GM21825 (cell line): ENCODE measurements around the gene PES1.
"Not testable (repeated sequence)": the region's sequence is repeated elsewhere in the genome, so short reads cannot be mapped to it uniquely, and the experiment has no call there.

Experiments
- ATAC-seq: cut with Tn5 transposase; IDR thresholded peaks from one replicate; pipeline ENCODE4 v1.9.1; 2021; ENCODE audit warnings: mild to moderate bottlenecking, moderate library complexity; ENCODE audit not compliant: unreplicated experiment

PES1 gene

DNA sequence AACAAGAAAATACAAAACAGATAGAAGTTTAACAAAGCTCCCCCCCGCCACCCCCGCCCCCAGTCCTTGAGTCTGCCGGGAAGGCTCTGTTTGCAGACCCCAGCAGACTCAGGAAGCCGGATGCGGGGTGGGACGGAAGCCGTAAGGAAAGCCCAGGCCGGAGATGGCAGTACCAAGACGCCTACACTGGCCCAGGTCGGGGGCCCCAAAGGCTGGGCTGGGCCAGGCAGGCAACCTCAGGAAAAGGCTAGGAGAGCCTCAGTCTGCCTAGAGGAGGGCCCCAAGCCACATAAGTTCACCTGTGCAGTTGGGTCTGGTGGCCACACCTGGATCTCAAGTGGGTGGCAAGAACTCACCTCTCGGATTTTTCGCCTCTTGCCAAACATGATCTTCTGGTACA lies 13.2 kb downstream of the PES1 start:
- no peak for ATAC-seq

DNA sequence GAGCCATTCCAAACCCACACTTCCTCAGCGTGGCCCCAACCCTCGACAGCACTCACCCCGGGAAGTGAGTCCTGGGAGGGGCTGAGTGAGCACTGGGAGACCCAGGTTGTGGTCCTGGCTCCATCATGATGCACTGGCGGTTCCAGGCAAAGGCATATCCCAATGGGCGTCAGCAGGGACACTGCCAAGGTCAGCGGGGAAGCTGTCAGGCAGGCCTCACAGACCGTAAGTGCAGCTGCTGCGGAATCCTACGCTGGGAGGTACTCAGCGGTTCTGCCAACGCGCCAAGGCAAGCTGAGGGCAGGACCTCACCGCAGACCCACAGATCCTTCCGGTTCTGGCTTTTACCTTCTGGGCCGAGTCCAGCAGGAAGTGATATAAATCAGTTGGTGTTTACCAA lies 15.9 kb downstream of the PES1 start:
- ATAC-seq = no peak

DNA sequence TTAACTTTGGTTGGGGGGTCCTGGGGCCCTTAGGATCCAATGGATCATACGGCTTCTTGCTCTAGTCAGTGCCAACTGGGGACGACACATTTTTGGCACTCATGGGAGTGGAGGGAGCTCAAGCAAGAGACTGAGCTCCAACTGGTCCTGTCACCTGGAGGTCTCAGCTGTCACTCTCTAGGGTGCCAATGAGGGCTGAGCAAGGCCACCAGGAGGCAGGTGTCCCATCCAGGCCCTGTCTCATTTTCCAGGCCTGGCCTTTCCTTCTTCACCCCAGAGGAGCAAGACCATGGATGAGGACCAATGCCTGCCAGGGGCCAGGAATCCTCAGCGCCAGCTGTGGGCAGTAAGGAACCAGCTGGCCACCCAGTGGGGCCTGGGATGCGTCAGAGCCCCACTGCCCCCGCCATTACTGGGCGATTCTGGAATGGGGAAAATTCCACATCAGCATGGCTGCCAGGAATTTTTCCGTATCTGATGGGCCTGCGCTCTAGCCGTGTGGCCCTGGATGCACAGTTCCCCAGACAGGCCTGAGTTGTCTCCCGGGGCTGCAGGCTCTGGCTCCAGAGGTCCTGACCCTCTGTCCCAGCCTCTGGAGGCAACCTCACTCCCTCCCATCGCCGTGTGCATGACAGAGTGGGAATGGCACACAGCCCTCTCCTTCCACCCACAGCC lies 16.6 kb downstream of the PES1 start:
- no peak for ATAC-seq

DNA sequence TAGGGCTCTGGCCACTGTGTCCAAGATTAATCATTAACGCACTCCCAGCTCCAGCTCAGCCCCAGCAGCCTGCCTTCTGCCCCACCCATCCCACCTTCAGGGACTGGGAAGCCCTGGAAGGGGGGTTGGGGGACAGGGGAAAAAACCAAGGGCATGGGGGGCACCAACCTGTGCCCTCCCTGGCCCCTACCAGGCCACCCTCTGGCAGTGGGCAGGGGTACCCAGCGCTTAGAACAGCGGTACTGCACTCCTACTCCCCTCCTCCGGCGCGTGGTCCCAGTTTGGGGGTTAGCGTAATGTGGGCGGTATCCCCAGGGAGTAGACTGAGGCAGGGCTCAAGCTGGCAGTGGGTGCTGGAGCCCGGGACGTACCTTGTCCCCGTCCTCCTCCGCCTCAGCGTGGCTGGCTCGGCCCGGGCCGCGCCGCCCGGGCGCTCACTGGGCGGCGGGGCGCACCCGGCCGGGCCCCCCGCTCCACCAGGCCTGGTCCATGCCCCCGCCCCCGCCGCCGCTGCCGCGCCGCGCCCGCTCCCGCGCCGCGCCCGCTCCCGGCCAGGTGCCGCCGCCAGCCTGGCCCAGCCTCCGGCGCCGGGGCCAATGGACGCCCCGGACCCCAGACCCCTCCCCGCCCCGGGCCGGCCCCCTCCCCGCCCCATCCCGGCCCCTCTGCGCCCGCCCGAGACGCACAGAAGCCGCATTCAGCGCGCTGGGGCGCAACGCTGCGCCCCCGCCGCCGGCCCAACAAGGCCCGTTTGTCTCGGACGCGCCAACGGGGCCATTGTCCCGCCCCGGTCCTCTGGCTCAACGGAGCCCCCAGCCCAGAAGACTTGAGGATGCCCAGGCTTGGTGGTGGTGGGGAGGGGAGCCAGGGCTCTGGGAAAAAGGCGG lies 17.4 kb downstream of the PES1 start, which contains the start of gene GAL3ST1:
Gene GAL3ST1, minus strand, starts transcription at position 571 of the 887 bp plus-strand sequence. CDS start 17,273 bp downstream, outside the sequence.
- ATAC-seq = no peak

DNA sequence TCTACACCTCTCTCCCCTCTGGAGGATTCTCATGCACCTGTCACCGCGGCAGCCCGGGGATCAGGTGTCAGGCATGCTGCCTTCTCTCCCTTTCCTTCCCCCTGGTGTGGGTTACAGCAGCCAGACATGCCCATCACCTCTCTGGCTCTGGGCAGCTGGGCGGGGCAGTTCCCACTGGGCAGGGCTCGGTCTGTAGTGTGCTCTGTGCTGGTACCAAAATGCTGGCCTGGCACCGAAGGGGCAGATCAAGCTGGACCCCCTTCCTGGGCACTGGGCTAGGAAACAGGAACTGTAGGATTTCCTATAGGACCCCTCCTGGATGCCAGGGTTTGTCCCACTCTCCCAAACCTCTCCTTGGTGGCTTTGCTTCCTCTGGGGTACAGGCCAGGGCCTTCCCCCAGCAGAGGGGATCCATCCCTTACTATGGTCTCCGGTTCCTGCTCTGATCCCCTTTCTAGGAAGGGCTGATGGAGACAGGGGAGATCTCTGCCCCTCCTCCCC lies 18.1 kb downstream of the PES1 start:
- ATAC-seq = no peak

DNA sequence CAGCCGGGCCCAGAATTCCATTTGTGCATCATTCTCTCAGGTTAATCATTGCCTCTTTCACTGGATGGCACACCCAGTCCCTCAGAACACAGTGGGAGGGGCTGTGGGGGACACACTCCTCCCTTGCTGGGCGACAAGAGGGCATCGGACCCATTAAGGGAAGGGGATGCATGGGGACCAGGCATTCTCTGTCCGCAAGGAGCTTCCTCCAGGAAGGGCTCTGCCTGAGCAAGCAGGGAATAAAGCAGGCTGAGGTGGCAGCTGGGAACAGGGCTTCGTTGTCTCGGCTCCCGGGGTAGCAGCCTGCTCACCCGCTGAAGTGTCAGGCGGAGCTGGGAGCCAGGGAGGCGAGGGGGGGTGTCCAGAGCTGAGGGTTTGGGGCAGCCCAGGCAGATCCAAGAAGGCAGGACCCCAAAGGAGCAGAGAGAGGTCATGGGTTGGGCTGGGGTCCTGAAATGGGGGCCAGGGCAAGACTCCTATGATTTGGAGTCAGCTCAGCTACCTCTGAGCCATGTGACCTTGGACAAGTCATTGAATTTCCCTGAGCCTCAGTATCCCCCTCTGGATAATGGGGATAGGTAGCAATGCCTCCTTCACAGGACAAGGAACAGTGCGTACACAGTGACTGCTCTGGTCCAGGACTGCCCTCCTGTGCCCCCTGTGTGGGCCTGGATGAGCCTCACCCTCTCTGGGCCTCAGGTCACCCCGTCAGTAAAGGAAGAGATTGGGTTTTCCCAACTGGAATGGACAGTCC lies 18.7 kb downstream of the PES1 start:
- no peak for ATAC-seq

DNA sequence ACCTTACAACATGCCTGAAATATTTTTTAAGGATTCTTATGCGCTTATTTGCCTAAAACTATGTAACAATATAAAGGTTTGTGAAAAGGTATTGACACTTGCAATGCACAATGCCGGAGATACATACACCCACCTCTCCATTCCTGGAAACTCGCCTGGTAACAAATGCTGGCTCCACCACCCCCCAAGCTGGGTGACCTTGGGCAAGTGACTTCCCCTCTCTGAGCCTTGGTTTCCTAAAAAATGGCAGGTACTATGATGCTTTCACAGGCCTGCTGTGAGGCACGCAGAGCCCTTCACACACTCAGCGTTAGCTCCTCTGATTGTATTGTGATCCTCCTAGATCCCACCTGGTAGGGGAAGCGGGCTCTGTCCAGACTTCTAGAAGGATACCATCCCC lies 19.5 kb downstream of the PES1 start:
- ATAC-seq = no peak

DNA sequence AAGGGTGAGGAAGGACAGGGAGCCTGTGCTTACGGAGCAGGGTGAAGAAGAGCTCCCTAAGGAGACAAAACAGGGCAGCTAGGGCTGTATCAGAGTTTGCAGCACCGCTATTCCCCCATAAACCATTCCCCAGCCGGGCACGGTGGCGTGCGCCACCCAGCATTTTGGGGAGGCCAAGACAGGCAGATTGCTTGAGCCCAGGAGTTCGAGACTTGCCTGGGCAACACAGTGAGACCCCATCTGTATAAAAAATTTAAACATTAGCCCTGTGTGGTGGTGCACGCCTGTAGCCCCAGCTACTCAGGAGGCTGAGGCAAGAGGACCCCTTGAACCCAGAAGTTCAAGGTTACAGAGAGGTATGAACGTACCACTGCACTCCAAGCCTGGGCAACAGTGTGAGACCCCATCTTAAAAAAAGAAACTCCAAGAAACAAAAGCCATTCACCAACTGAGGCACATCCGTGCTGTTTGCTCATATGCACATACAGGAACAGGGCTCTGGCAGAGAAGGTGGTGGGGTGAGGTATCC lies 22.0 kb downstream of the PES1 start:
- ATAC-seq = no peak

DNA sequence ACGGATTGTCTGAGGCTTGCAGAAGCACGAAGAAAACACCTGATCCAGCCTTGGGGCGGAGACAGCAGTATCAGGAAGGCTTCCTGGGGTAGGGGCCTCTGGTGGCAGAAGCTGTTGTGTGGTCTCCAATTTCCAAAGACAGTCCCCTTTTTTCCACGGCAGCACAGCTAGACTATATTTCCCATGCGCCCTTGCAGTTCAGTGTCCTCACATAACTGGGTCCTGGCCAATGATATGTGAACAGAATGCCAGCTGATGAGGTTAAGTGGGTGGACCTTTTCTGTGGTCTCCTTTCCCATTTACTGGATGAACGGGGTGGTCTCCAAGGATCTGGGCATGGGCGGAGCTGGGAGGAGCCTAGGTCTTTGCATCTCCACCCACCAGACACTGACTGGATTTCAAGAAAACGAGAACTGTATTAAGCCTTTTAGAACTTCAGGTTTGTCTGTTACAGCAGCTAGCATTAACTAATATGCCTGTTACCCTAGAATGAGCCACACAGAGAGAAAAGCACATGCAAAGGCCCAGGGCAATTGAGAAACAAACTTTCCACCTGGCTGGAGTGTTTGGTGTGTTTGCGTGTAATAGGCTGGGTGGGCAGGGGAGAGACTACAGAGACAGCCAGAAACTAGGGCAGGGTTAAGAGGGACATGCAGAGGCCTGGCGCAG lies 23.4 kb downstream of the PES1 start:
- no peak for ATAC-seq

DNA sequence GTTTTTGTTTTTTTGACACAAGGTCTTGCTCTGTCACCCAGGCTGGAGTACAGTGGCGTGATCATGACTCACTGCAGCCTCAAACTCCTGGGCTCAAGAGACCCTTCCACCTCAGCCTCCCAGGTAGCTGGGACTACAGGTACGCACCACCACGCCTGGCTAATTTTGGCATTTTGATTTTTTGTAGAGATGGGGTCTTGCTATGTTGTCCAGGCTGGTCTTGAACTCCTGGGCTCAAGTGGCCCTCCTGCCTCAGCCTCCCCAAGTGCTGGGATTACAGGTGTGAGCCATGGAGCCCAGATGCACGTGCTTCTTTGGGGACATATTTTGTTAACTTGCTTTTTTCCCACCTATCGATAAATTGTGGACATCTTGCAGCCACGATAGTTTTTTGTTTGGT lies 24.4 kb downstream of the PES1 start:
- ATAC-seq = not testable (repeated sequence)

DNA sequence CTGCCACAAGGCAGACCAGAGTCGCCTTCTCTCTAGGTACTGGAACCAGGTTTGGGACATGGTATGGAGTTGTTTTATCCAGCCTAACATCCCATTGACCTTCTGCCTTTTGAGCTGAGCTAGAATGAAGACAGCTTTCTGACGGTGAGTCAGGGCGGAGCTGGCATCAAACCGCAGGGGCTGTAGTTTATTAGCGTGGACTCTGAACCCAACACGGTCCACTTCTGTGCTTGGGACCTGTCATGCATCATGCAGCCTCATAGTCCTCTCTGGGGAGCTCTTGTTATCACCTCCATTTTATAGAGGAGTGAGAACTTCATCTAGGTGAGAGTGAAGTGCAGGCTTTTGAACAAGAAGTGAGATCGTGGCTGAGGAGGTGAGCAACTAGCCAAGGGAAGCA lies 25.6 kb downstream of the PES1 start:
- no peak for ATAC-seq

DNA sequence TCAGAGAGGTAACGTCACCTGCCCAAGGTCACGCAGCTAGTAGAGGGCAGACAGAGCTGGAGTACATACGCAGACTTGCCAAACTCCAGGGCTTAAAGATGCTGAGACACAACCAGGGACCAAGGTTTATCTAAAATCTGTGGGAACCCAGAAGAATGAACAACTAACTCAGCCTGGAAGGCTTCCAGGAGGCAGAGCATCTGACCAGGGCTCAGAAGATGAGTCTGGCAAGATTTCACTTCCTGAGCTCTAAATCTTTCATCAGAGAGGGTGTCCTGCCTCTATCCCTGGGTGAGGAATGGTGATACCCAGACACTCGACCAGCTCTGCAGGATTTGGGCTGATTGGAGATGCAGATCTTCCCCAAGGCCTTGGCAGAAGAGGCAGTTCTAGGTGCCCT lies 26.4 kb downstream of the PES1 start:
- ATAC-seq = no peak

DNA sequence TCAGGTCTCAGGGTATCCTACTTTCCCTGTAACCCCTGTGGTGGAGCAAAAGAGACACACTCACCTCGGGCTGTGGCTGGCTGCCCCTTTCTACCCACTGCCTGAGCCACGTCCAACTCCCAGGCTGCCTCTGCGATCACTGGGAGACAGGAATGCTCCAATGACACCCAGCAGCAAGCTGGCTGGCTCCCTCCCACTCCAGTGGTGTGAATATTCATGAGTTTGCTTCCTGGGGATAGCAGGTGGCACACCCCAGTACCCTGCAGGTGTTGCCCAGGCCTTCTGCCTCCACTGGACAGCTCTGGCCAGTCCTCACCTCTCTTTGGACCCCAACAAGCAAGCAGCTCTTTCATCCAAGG lies 27.0 kb downstream of the PES1 start:
- ATAC-seq = no peak

DNA sequence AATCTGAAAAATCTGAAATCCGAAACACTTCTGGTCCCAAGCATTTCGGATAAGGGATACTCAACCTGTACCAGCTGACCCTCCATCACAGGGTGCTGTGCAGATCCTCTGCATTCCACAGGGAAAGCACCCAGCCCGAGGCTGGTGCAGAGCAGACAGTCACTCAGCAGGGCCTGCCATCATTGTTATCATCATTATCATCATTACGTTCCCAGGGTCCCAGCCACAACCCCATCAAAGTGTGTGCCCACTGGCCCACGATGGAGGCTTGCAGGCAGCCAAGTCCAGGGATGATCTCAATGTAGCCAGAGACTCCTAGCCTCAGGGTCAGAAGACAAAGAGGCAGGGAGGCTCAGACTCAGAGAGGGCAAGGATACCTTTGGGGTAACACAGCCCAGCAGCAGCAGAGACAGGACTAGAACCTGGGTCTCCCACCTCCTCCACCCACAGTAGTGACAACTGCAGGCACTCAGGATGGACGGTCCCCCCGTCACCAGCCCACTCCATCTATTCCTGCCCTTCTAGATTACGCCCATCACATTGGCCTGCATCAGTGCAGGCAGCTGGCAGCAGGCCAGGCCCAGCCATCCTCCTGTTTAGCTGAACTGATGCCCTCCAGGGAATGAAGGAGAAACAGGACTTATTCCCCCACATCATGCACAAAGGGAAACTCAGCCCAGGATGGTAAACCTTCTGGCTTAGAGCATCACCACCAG lies 27.5 kb downstream of the PES1 start:
- no peak for ATAC-seq

DNA sequence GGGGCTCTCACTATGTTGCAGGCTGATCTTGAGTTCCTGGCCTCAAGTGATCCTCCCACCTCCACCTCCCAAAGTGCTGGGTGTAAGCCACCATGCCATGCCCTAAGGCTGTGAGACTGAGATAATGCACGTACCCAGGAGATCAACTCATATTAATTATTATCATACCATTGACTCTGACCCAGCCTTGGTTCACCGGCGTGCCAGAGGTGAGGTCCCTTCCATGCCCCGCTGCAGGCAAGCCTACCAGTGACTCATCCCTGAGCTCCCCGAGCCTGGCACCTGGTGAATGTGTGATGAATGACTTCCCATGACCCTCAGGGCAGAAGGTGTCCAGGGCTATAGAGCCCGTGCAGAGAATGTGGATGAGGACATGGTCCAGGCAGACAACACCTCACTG lies 29.3 kb downstream of the PES1 start:
- ATAC-seq = no peak

DNA sequence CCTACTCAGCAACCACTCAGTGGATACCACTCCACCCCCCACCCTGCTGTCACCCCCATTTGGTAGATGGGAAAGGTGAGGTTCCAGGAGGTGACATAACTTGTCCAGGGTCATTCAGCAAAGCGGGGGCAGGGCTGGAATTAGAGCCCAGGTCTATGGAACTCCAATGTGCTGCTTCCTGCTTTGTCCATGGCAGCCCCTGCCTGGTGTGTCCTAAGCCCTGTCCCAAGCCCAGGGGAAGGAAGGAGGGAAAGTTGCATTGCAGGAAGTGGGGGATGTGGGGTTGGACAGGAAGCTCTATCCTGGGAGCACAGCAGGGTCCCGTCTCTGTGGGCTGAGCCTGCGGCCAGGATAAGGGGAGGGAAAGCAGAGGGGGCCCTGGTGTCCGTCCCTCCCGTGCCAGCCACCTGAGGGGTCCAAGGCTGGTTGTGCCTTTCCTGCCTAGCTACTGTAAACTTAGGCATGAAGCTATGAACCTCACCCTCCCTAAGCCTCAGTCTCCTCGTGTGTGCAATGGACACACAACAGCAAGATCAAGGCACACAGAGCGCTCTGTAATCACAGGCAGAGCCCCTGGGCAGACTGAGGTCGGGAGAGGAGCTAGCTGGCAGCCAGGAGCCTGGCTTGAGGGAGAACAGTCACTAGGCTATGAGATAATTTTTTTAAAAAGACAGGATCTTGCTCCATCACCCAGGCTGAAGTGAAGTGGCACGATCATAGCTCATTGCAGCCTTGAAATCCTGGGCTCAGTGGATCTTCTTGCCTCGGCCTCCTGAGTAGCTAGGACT lies 30.1 kb downstream of the PES1 start:
- ATAC-seq = no peak

DNA sequence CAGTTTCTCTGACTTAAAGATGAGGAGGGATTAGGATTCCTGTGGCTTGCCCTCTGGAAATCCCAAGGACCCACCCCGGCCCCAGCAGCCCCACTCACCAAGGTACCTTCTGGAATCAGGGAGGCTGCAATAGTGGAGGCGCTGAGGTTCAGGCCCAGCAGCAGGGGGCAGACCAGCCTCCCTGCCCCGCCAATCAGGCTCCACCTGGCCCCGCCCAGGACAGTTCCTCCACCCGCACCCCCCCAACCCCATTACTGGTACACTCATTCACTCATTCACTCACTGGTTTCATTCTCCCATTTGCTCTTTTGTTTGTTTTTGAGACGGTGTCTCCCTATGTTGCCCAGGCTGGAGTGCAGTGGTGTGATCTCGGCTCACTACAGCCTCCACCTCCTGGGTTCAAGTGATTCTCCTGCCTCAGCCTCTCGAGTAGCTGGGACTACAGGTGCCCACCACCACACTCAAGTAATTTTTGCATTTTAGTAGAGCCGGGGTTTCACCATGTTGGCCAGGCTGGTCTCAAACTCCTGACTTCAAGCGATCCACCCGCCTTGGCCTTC lies 31.0 kb downstream of the PES1 start:
- ATAC-seq = not testable (repeated sequence)

DNA sequence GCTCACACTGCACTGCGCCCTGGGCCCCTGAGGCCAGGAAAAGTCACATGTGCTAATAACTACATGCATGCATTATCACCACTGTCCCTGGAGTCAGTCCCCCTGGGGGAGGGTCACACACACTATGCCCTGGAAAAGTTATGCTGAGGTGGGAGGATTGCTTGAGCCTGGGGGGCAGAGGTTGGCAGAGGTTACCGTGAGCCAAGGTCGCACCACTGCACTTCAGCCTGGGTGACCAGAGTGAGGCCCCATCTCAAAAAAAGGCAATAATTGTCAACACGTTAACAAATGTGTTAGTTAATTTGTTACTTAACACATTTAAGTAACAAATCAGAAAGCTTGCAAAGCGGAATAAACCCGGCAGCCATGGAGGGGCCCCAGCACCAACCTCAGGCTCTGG lies 31.8 kb downstream of the PES1 start:
- ATAC-seq = no peak

DNA sequence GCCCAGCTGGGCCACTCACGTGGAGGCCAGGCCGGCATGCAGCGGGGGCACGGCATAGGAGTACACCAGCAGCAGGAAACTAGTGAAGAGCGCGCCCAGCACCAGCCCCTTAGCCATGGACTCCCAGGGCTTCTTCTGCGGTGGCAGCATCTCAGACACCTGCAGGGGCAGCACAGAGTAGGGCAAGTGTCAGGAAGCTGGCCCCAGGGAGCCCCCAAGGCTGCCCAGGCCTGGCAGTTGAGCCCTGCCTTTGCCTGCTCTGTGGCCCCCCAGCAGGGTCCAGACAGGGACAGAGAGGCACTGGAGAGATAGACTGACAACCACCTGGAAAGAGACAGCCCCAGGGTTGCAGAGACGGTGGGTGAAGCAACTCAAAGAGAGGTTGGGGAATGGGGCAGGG lies 34.5 kb downstream of the PES1 start:
- ATAC-seq = no peak
